Measurements from ENCODE around the gene EMSY.
"Not testable (repeated sequence)": the region's sequence is repeated elsewhere in the genome, so short reads cannot be mapped to it uniquely, and the experiment has no call there.

EMSY gene, protein sequence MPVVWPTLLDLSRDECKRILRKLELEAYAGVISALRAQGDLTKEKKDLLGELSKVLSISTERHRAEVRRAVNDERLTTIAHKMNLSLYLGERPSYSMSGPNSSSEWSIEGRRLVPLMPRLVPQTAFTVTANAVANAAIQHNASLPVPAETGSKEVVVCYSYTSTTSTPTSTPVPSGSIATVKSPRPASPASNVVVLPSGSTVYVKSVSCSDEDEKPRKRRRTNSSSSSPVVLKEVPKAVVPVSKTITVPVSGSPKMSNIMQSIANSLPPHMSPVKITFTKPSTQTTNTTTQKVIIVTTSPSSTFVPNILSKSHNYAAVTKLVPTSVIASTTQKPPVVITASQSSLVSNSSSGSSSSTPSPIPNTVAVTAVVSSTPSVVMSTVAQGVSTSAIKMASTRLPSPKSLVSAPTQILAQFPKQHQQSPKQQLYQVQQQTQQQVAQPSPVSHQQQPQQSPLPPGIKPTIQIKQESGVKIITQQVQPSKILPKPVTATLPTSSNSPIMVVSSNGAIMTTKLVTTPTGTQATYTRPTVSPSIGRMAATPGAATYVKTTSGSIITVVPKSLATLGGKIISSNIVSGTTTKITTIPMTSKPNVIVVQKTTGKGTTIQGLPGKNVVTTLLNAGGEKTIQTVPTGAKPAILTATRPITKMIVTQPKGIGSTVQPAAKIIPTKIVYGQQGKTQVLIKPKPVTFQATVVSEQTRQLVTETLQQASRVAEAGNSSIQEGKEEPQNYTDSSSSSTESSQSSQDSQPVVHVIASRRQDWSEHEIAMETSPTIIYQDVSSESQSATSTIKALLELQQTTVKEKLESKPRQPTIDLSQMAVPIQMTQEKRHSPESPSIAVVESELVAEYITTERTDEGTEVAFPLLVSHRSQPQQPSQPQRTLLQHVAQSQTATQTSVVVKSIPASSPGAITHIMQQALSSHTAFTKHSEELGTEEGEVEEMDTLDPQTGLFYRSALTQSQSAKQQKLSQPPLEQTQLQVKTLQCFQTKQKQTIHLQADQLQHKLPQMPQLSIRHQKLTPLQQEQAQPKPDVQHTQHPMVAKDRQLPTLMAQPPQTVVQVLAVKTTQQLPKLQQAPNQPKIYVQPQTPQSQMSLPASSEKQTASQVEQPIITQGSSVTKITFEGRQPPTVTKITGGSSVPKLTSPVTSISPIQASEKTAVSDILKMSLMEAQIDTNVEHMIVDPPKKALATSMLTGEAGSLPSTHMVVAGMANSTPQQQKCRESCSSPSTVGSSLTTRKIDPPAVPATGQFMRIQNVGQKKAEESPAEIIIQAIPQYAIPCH (N-terminal part only)

DNA sequence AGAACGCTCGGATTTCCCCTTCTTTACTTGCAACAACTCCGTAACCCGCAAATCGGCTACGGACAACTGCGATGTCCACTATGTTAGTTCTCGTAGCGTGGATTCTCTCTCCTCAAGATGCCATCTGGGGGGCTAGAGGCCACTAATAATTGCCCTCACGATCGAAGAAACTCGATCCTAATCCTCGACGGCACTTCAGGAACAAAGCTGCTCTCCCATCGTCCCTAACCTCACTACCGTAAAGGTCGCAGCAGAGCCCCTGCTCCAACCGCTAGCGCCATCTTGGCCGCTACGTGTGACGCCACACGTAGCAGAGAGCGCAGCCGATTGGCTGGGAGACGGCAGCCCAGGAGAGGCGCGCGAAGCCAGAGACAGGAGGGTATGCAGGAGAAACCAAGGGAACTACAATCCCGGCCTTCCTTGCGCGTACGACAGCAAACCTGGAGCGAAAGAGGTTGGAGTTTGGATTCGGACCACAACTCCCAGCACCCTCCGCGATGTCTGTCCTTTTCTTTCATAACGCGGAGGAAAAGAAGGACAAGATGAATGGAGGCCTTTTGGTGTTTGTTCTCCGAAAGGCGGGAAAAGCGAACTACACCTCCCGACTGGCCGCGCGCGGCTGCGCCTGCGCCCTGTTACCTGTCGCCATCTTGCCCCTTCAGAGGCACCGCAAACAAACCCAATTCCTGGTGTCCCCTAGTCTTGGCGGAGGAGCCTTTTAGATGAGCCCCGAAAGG is at the start of gene EMSY:
Gene EMSY (plus strand): TSS at position 635 of the 737 bp plus-strand sequence. CDS start 1,921 bp downstream, outside the sequence.
- peak; percentile 82 for DNase-seq (ENCODE audit: low read depth)

DNA sequence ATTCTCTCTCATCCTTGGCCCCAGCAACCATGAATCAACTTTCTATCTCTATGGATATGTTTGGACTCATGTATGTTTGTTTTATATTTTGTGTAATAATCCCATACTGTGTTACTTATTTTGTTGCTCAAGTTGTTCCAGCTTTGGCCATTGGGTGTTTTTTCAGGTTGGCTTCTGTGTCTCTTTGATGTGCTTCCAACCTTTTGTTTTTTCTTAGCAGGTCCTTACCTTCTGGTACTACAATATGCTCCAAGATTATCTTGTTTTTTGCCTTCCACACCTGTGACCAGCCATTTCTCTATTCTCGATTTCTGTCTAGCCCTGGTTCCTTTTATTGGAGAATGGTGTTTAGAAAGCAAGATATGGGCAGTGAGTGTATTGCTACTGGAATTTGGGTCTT is 49.5 kb upstream of the EMSY start:
- no peak for DNase-seq (ENCODE audit: low read depth)

DNA sequence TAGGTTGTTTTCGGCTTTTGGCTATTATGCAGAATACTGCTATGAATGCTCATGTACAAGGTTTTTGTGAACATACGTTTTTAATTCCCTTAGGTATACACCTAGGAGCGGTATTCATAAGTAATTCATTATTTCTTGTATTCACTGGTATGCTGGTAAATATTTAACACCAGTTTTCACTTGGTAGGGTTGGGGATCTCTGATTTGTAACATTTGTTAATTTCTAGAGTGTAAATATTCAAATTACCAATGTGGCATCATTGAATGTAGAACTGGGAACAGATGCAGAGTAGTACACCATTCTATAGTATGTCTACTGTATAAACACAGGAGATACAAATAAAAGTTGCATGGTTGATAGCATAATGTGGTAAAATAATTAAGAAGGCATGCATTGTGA is 47.4 kb upstream of the EMSY start:
- DNase-seq (ENCODE audit: low read depth), result no peak

DNA sequence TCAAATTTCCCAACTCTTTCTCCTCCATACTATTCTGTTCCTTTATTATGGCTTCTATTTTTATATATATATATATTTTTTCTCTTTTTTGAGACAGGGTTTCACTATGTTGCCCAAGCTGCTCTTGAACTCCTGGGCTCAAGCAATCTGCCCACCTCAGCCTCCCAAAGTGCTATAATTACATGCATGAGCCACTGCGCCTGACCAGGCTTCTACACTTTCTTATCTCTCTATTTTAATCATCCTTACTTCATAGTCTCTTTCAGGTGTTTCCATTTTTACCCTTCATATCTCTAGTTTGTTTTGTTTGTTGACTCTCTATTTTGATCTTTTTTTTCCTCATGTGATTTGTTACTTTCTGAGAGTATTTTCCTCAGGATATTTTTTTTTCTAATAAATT is 43.9 kb upstream of the EMSY start:
- DNase-seq (ENCODE audit: low read depth), result no peak

DNA sequence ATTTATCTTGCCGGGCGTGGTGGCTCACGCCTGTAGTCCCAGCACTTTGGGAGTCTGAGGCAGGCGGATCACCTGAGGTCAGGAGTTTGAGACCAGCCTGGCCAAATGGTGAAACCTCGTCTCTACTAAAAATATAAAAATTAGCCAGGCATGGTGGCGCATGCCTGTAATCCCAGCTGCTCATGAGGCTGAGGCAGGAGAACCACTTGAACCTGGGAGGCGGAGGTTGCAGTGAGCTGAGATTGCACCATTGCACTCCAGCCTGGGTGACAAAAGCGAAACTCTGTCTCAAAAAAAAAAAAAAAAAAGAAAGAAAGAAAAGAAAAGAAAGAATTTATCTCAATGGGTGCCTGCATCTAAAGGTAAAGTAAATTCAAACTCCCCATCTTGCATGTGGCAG is 43.3 kb upstream of the EMSY start:
- not testable (repeated sequence) for DNase-seq (ENCODE audit: low read depth)

DNA sequence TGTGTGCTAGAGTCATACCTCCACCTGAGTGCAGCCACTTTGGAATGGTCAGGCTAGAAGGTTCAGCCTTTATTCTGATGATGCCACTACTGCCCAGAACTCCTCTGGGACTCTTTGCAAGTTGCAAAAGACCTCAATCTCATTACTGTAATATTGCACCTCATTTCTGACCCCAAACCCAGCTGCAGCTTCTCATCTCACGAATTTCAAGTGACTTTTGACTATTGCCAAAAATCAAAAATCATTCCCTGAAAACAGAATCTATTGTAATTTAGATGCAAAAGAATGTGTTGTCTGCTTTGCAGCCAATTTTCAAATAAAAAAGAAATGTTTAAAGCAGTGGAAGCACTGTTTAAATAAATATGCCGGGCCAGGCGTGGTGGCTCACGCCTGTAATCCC is 38.5 kb upstream of the EMSY start:
- no peak for DNase-seq (ENCODE audit: low read depth)

DNA sequence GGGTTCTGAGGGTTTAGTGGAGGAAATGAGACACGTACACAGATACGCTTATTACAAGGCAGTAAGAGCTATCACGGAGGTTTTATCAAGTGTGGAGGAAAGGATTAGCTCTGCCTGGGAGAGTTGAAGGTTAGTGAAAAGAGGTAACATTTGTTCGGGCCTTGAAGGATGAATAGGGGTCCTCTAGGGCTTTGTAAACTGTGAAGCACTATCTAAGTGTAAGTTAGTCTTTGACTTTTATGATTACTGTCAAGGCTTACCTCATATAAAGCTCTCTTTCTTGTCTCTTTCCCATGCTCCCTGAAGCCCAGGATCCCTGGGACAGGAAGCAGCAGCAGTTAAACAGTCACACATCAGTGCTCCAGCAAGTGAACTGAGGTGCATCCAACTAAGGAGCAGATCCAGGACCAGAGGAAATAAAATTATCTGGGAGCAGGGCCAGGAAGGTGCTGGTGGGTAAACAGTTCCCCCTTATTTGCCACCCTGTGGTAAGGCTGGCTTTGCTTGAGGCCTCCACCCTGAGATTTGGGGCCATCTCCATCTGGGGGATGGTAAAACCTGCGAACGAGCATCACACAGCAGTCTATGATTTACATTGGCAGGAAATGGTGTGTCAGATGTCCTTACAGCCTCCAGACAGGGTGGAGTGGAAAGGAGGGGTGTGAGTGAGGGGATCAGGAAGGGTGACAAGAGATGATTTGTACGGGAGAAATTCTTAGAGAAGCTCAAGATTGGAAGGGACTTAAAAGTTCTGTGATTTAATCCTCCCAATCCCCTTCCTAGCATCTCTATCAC is 36.5 kb upstream of the EMSY start:
- DNase-seq (ENCODE audit: low read depth), result no peak

DNA sequence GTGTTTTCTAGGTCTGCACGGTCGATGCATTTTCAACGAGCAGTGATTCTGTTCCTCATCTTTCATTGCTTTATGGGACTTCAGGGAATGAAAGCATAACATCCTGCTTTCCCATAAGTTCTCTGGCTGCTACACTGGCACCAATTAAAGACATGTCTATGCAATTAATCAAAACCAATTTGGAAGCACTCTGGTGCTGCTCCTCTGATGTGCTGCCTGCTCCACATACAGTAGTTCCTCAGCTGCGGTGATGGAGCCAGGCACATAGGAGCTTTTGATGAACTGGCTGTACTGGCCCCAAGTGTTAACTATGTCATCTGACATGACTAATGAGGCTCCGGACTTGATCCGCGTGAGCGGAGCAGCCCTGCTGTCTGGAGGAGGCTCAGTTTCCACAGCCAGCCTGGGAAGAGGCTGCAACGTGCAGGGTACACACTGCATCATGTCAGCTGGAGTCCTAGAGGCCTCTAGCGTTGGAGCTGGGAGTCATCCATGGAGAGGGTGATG is 33.9 kb upstream of the EMSY start:
- no peak for DNase-seq (ENCODE audit: low read depth)

DNA sequence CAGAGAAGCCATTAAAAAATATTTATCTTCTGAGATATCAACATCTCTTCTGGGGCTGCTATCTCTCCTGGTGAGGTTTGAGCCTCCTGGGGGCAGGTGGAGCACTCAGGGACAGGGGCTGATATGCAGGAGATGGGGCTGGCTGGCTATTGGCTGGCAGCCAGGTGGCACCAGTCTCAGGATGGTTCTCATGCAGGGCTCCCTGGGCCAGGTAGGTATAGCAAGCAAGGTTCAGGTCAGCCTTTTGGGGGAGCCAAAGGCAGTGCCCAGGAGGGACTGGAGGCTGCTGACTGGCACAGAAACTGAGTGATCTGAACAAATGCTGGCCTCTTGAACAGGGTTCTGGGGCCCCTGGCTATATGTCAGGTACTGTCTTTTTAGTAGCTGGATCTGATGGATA is 29.7 kb upstream of the EMSY start:
- DNase-seq (ENCODE audit: low read depth), result no peak

DNA sequence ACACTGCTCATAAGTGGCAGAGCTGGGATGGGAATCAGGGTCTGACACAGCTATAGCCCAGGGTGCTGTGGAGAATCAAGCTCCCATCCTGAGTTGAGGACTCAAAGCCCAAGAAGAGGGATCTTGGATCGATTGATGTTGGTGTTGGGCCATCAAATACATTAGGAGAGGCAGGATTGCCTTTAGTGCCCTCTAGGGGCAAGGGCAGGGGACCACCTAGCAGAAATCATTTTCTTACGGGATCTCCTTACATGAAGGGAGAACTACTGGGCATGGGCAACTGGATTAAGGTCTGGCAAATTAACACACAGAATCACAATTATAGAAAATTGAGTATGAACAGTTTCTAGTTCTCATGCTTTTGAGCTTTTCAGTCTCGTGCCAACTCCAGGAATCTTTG is 24.9 kb upstream of the EMSY start:
- no peak for DNase-seq (ENCODE audit: low read depth)

DNA sequence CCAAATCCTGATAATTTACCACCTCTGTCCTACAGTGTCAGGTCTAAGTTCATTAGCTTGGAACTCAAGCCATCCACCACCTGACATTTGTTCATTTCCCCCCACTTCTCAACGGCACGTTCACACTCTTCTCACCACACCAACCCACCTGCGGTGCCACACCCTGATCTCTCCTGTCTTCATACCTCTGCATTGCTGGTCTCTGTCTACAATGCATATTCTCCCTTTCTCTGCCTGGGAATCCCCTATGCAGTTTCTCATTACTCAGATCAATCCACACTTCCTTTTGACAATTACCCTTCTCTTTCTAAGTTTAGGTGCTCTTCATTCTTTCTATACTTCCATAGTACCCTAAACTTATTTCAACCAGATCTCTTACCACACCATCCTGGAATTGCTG is 20.4 kb upstream of the EMSY start:
- no peak for DNase-seq (ENCODE audit: low read depth)

DNA sequence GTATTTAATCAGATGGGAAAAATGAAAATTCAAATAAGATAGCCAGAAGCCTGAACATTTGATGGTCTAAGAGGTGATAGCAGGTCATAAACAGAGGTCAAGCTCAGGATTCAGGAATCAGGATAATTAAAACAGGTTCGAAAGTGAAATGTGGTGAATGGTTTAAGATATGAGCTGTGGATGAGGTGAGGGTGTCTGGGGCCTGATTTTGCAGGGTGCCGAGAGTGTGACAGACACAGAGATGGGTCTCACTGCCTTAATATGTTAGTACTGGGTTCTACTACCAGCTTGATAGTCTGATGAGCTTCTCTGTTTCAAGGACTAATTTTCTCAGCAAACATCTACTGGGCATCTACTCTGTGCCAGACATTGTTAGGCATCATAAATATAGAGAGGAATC is 19.9 kb upstream of the EMSY start:
- no peak for DNase-seq (ENCODE audit: low read depth)

DNA sequence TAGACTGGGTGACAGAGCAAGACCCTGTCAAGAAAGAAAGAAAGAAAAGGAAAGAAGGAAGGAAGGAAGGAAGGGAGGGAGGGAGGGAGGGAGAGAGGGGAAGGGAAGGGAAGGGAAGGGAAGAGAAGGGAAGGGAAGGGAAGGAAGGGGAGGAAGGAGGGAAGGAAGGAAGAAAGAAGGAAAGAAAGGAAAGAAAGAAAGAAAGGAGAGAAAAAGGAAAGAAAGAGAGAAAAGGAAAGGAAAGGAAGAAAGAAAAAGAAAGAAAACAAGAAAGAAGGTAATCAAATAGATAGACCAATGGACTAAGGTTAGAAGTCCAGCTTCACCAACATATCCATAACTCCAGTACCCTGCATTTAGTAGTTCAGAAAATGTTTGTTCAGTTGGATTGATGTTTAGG is 18.2 kb upstream of the EMSY start:
- no peak for DNase-seq (ENCODE audit: low read depth)

DNA sequence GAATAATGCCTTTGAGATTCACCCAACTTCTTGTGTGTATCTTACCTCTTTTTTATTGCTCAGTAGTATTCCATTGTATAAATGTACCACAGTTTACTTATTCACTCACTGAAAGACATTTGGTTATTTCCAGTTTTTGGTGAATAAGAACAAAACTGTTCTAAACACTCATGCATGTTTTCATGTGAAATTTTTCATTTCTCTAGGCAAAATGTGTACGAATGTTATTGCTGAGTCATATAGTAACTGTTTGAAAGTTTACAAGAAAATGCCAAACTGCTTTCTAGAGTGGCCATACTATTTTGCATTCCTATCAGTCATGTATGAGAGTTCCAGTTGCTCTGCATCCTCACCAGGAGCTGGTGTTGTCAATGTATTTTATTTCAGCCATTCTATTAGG is 8.8 kb upstream of the EMSY start:
- DNase-seq (ENCODE audit: low read depth), result no peak

DNA sequence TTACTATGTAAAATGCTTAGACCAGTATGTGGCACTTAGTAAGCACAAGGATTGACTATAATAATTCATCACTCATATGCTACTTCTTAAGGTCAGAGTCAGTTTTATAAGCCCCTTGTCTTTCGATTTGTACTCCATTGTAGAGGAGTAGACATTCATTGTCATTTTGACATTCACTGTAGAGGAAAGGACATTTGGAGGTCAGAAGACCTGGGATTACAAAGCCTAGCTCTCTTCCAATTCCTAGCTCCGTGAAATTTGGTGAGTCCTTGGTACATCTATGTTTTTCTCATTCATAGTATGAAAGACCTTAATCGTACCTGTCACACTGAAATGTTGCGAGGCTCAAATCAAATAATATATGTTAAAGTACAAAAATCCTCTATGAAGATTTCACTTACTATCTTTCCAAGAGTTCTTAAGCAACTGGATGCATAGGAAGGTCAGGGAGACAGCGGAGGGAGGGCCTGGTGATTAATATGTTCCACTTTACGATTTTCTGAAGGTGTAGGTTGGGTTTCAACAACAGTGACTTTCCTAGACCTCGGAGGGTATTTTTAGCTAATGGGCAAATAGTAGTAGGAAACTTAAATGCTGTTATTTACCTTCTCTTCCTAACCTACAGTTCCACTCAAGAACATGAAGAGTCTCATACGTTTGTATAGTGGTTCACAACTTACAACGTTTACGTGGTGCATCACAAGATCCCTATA is 1.4 kb upstream of the EMSY start:
- DNase-seq (ENCODE audit: low read depth), result no peak

DNA sequence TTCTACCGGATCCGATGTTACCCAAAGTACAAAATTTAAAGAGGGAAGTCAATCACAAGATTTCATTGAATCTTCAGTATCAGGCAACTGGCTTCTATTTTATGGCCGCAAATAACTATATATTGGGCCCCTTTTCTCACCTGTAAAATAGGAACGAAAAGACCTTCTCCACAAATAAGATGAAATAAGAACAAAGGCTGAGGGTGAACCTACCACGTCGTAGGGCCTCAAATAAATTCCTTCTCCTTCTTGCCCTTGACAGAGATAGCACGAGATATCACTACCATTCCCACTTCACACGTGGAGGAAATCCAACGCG is 794 bp upstream of the EMSY start:
- no peak for DNase-seq (ENCODE audit: low read depth)

DNA sequence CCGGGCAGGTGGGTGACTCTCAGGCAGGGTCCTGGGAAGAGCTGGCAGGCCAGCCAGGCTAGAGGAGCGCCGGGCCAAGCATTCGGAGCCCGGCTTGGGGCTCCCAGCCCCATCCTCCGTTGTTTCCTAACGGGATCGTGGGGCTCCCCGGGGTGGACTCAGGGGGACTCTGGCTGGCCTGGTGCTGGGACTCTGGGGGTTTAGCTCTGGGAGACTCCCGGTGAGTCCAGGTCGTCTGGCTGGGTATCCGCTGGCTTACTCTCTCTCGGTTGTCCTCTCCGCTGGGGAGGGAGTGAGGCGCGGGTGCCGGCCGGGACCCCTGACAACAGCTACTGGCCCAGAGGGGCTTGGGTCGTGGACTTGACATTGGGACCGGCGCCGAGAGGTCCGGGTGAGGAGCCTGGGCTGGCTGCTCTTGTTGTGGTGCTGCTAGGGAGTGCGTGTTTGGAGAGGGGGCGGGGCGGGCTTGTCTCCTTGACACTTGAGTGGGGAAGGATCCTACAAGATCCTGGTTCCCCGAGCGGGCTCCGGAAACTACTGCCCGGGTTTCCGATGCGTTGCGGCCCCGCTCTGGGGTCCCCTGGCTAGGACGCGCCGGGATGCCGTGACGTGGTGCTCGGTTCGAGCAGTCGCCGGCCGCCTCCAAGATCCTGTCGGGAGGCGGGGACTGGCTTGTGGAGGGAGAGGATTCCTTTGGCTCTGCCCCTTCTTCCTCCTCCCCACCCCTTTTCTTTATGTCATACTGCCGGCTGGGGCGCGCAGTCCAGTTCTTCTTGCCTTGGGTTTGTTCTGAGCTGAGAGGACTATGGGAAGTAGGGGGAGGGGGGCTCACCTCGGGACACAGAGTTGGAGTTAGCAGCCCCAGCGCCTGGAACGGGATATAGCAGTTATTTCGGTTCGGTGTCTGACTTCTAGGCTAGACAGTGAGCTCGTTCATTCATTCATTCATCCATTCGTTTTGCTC is 585 bp downstream of the EMSY start:
- DNase-seq (ENCODE audit: low read depth), result peak; percentile 2

DNA sequence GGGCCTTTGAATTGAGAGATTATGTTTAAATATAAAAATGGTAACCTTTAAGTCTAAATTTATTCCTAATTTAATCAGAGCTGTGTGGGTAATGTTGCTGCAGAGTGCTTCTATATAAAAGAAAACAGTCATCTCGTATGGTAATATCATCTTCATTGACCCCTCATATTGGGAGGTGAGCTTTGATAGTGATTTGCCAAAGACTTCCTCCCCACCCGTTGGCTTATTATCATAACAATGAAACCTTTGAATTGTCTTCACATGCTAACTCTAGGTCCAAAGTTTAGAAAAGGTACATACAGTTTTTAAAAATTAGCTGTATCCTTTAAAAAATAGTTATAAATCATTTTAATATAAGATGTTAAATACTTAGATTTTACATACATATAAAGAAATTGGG is 3.7 kb downstream of the EMSY start:
- DNase-seq (ENCODE audit: low read depth), result no peak

DNA sequence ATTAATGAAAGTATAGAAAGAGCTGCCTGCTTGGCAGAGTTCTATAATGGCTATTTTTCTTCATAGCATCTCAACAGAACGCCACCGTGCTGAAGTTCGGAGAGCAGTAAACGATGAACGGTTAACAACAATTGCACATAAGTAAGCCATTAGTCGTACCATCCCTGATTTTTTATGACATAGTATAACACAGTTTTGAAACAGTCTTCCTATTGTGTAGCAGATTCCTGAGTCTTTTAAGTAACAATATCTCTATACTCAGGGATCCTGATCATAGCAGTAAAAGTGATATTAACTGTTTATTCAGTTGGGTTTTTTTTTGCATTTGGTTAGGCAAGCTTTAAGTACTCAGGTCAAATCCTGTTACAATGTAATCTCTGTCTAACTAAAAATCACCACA is 8.4 kb downstream of the EMSY start:
- no peak for DNase-seq (ENCODE audit: low read depth)
